Measurements from ENCODE around the gene PEMT. TPM values are rescaled to one million over a fixed set of nuclear protein-coding genes. Genes with fewer than 3 reads are reported as not detected.

The PEMT gene
- total RNA-seq, 2 experiments from 2014 or later, result 11.4 to 12.0 TPM

DNA sequence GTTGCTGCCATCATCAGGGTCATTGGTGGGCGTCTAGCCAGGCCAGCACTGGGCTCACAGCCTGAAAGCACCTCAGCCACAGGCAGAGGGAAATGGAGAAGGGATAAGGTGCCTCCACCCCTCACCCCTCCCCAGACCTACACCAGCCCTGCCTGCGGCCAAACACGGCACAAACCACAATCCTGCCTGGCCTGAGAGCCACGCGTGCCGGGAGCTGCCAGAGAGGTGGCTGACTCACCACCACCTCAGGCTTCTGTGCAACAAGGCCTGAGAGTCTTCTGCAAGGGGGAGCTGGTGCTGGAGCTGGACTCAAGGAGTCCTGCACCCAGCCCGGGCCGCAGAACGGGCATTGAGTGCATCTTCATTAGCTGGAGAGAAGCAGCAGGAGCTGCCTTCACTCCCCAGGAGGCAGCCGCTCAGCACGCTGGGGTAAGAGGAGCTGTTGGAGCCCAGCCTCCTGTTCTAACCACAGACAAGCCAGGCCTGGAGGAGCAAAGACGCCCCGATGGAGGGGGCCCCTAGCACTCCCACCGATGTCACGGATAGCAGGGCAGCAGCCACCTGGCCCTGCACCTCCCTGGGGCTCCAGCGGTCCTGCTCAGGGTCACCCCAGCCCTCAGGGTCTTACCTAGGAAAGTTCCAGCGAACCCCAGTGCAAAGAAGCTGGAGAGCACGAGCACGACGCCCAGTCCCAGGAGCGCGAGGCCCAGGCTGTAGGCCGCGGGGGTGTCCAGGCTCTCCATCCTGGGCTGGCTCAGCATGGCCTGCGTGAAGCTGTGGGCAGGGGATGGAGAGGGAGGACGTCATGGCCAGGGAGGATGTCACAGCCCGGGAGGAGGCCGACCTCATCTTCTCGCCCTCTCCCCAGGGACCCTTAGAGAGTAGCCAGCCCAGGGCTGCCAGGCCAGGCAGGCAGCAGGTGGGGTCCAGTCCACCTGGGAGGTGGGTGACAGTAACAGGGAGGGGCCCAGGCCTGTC lies 79.3 kb downstream of the PEMT start:
- Histone ChIP-seq H3K4me1 (ENCODE audit: insufficient read depth, low read length) (peaks cover 5% of the 10 kb centered on the region), H3K27ac (ENCODE audit: low read depth in 1 of 2, low read length in 2 of 2) (no peak overlapping the region), H3K9me3 (ENCODE audit: control insufficient read depth in 1 of 2, insufficient read depth in 1 of 2, low read length in 2 of 2) (no peaks in the 10 kb centered on the region), H3K36me3 (ENCODE audit: insufficient read depth, low read length) (no peaks in the 10 kb centered on the region), H3K27me3 (ENCODE audit: control insufficient read depth in 1 of 2, insufficient read depth in 2 of 2, low read length in 2 of 2) (no peaks in the 10 kb centered on the region), H3K4me3 (ENCODE audit: low read length) (no peak overlapping the region)
- intact Hi-C loops (cut with DNase I, micrococcal nuclease), result no loop called here
- no peaks in the 10 kb centered on the region for H3K27me3 Mint-ChIP-seq
- no peak overlapping the region for H3K27ac Mint-ChIP-seq
- CTCF ChIA-PET, result interaction anchor here (2.1 kb wide), 1 partner anchor 15 kb away, joined by 4 read pairs; no protein-coding TSS in a partner anchor
- DNase-seq (no peak), ATAC-seq (ENCODE audit: poor library complexity) (no peak)
- no peak overlapping the region for H3K4me3 Mint-ChIP-seq
- no peaks in the 10 kb centered on the region for H3K36me3 Mint-ChIP-seq (ENCODE audit: low read depth)
- no peaks in the 10 kb centered on the region for H3K9me3 Mint-ChIP-seq
- TF ChIP-seq, protein P1, sequence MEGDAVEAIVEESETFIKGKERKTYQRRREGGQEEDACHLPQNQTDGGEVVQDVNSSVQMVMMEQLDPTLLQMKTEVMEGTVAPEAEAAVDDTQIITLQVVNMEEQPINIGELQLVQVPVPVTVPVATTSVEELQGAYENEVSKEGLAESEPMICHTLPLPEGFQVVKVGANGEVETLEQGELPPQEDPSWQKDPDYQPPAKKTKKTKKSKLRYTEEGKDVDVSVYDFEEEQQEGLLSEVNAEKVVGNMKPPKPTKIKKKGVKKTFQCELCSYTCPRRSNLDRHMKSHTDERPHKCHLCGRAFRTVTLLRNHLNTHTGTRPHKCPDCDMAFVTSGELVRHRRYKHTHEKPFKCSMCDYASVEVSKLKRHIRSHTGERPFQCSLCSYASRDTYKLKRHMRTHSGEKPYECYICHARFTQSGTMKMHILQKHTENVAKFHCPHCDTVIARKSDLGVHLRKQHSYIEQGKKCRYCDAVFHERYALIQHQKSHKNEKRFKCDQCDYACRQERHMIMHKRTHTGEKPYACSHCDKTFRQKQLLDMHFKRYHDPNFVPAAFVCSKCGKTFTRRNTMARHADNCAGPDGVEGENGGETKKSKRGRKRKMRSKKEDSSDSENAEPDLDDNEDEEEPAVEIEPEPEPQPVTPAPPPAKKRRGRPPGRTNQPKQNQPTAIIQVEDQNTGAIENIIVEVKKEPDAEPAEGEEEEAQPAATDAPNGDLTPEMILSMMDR (IDR thresholded peaks at IDR 0.05), result no peak
- POLR2A ChIA-PET, result no interaction called here
- H3K4me1 Mint-ChIP-seq (ENCODE audit: low read depth), result no peaks in the 10 kb centered on the region

GRCh38 chr17:17511293-17511741 lies 80.2 kb downstream of the PEMT start:
- Mint-ChIP-seq H3K27me3 (no peaks in the 10 kb centered on the region), H3K9me3 (no peaks in the 10 kb centered on the region), H3K4me1 (ENCODE audit: low read depth) (no peaks in the 10 kb centered on the region), H3K27ac (no peak overlapping the region), H3K36me3 (ENCODE audit: low read depth) (no peaks in the 10 kb centered on the region), H3K4me3 (no peak overlapping the region)
- POLR2A ChIA-PET, result no interaction called here
- Histone ChIP-seq H3K4me3 (ENCODE audit: low read length) (no peak overlapping the region), H3K27me3 (ENCODE audit: control insufficient read depth in 1 of 2, insufficient read depth in 2 of 2, low read length in 2 of 2) (no peaks in the 10 kb centered on the region), H3K9me3 (ENCODE audit: control insufficient read depth in 1 of 2, insufficient read depth in 1 of 2, low read length in 2 of 2) (no peaks in the 10 kb centered on the region), H3K27ac (ENCODE audit: low read depth in 1 of 2, low read length in 2 of 2) (no peak overlapping the region), H3K36me3 (ENCODE audit: insufficient read depth, low read length) (no peaks in the 10 kb centered on the region), H3K4me1 (ENCODE audit: insufficient read depth, low read length) (peaks cover 5% of the 10 kb centered on the region)
- ATAC-seq (ENCODE audit: poor library complexity) (no peak), DNase-seq (no peak)
- intact Hi-C loops (cut with DNase I, micrococcal nuclease), result no loop called here
- TF ChIP-seq, protein P1 (IDR thresholded peaks at IDR 0.05), result no peak
- CTCF ChIA-PET, result interaction anchor here (2.1 kb wide), 1 partner anchor 14 kb away, joined by 4 read pairs; no protein-coding TSS in a partner anchor

- Histone ChIP-seq H3K36me3 (ENCODE audit: insufficient read depth, low read length) (no peaks in the 10 kb centered on the region), H3K4me1 (ENCODE audit: insufficient read depth, low read length) (peaks cover 5% of the 10 kb centered on the region), H3K27me3 (ENCODE audit: control insufficient read depth in 1 of 2, insufficient read depth in 2 of 2, low read length in 2 of 2) (no peaks in the 10 kb centered on the region), H3K4me3 (ENCODE audit: low read length) (no peak overlapping the region), H3K27ac (ENCODE audit: low read depth in 1 of 2, low read length in 2 of 2) (no peak overlapping the region), H3K9me3 (ENCODE audit: control insufficient read depth in 1 of 2, insufficient read depth in 1 of 2, low read length in 2 of 2) (no peaks in the 10 kb centered on the region)
- TF ChIP-seq, protein P1 (IDR thresholded peaks at IDR 0.05), result no peak
- ATAC-seq (ENCODE audit: poor library complexity), result no peak
- Mint-ChIP-seq H3K27me3 (no peaks in the 10 kb centered on the region), H3K4me1 (ENCODE audit: low read depth) (no peaks in the 10 kb centered on the region), H3K27ac (no peak overlapping the region), H3K9me3 (no peaks in the 10 kb centered on the region), H3K36me3 (ENCODE audit: low read depth) (no peaks in the 10 kb centered on the region), H3K4me3 (no peak overlapping the region)
- DNase-seq, result no peak
- intact Hi-C loops (cut with DNase I, micrococcal nuclease), result no loop called here
- POLR2A ChIA-PET, result no interaction called here
- CTCF ChIA-PET, result interaction anchor here (2.1 kb wide), 1 partner anchor 13 kb away, joined by 4 read pairs; no protein-coding TSS in a partner anchor
Measured at GRCh38 chr17:17510456-17511292, 80.8 kb downstream of the PEMT start.

All from CD4-positive, alpha-beta T cell (primary cell).